Fibroblast of lung (primary cell): Measurements from ENCODE around the gene ANAPC1. TPM values are rescaled to one million over a fixed set of nuclear protein-coding genes. Genes with fewer than 3 reads are reported as not detected.
"Not testable (repeated sequence)": the region's sequence is repeated elsewhere in the genome, so short reads cannot be mapped to it uniquely, and the experiment has no call there.

Source experiments
- DNase-seq, 2 donors: peaks; one replicate each; pipeline versions ENCODE4 v3.0.0 to v3.0.0-alpha.2; 2010; ENCODE audit warnings: low read depth in 2 of 2
- H2AFZ ChIP-seq: 2 replicates; pipeline ENCODE4 v1.5.1; 2012; ENCODE audit warnings: low read length, control low read depth, inconsistent platforms
- H3K27ac ChIP-seq: 2 replicates; pipeline ENCODE4 v1.5.1; 2011; ENCODE audit warnings: low read length, control low read depth; ENCODE audit not compliant: insufficient read depth
- H3K27me3 ChIP-seq: 2 replicates; pipeline ENCODE4 v1.5.1; 2011; ENCODE audit warnings: mild to moderate bottlenecking, low read length; ENCODE audit not compliant: control insufficient read depth, insufficient read depth
- H3K36me3 ChIP-seq: 2 replicates; pipeline ENCODE4 v1.5.1; 2011; ENCODE audit warnings: low read length; ENCODE audit not compliant: control insufficient read depth, insufficient read depth
- H3K4me1 ChIP-seq: 2 replicates; pipeline ENCODE4 v1.5.1; 2011; ENCODE audit warnings: low read length; ENCODE audit not compliant: control insufficient read depth, insufficient read depth; ENCODE audit errors: extremely low read depth
- H3K4me2 ChIP-seq: 2 replicates; pipeline ENCODE4 v1.5.1; 2011; ENCODE audit warnings: low read length, control low read depth; ENCODE audit not compliant: insufficient read depth; ENCODE audit errors: extremely low read depth
- H3K4me3 ChIP-seq, 4 experiments: fragments of 200-600 bp in 1 of 4; sonication (generic) in 1 of 4; replicated peaks in 1 of 4; 2 replicates each; pipeline ENCODE4 v1.5.1; 2011 to 2016; ENCODE audit warnings: low read length in 4 of 4, low read depth in 3 of 4, mild to moderate bottlenecking in 3 of 4, control low read depth in 2 of 4, inconsistent platforms in 1 of 4, mixed read lengths in 1 of 4; ENCODE audit not compliant: insufficient read depth in 1 of 4; ENCODE audit errors: control extremely low read depth in 1 of 4
- H3K79me2 ChIP-seq: 2 replicates; pipeline ENCODE4 v1.5.1; 2012; ENCODE audit warnings: mild to moderate bottlenecking, low read length, inconsistent platforms; ENCODE audit not compliant: control insufficient read depth, insufficient read depth
- H3K9ac ChIP-seq: 2 replicates; pipeline ENCODE4 v1.5.1; 2011; ENCODE audit warnings: mild to moderate bottlenecking, low read length, control low read depth; ENCODE audit not compliant: insufficient read depth
- H3K9me3 ChIP-seq: 2 replicates; pipeline ENCODE4 v1.5.1; 2012; ENCODE audit warnings: low read depth, low read length; ENCODE audit not compliant: control insufficient read depth, insufficient read depth
- H4K20me1 ChIP-seq: 2 replicates; pipeline ENCODE4 v1.5.1; 2011; ENCODE audit warnings: low read length; ENCODE audit not compliant: control insufficient read depth, insufficient read depth; ENCODE audit errors: extremely low read depth
- CTCF ChIP-seq, 2 donors: IDR thresholded peaks in 1 of 2; conservative IDR thresholded peaks in 1 of 2; 1 replicate in 1 of 2; 2 replicates in 1 of 2; pipeline ENCODE4 v1.5.1; 2011 to 2012; ENCODE audit warnings: low read length in 2 of 2, control low read depth in 1 of 2, inconsistent platforms in 1 of 2, low read depth in 1 of 2, mild to moderate bottlenecking in 1 of 2
- EZH2 ChIP-seq: IDR thresholded peaks from 2 replicates; pipeline ENCODE4 v1.5.1; 2012; ENCODE audit warnings: low read length, control low read depth, mild to moderate bottlenecking; ENCODE audit errors: missing control alignments
- polyA plus RNA-seq, 2 donors: library from polyadenylated mRNA; depleted of rRNA in 1 of 2; stranded (reverse) in 1 of 2; unstranded in 1 of 2; fragments of >200 nt; gene quantifications; 2 replicates each; pipeline ENCODE4 v1.2.1, GENCODE V29; 2011 to 2012; ENCODE audit warnings: missing spikeins in 1 of 2
- total RNA-seq: library from RNA; depleted of rRNA; stranded (reverse); fragments of >200 nt; gene quantifications from 2 replicates; pipeline ENCODE4 v1.2.1, GENCODE V29; 2014

ANAPC1 gene
- total and polyA plus RNA-seq, 2 donors (not counting 1 experiment from before 2014, with no cell fraction given) = 19.6 to 46.1 TPM

GRCh38 chr2:111909079-111909478 is 25.1 kb upstream of the ANAPC1 start:
- TF ChIP-seq CTCF (conservative IDR thresholded peaks at IDR 0.05 in 1 of 2, IDR thresholded peaks at IDR 0.05 in 1 of 2; ENCODE audit: low read depth in 1 of 2, low read length in 2 of 2) = no peak
- no peak for TF ChIP-seq EZH2

GRCh38 chr2:111908578-111908977 is 24.6 kb upstream of the ANAPC1 start:
- no peak for TF ChIP-seq CTCF (conservative IDR thresholded peaks at IDR 0.05 in 1 of 2, IDR thresholded peaks at IDR 0.05 in 1 of 2; ENCODE audit: low read depth in 1 of 2, low read length in 2 of 2)
- TF ChIP-seq EZH2 = no peak
- no peak overlapping the region for H3K27ac ChIP-seq
- no peaks in the 10 kb centered on the region for H3K79me2 ChIP-seq
- no peaks in the 10 kb centered on the region for H3K27me3 ChIP-seq
- DNase-seq = no peak
- no peak overlapping the region for H2AFZ ChIP-seq
- no peaks in the 10 kb centered on the region for H3K9me3 ChIP-seq
- H3K4me2 ChIP-seq = no peak overlapping the region
- H3K9ac ChIP-seq = no peak overlapping the region
- no peaks in the 10 kb centered on the region for H3K36me3 ChIP-seq
- H4K20me1 ChIP-seq = no peaks in the 10 kb centered on the region
- no peak overlapping the region for H3K4me3 ChIP-seq
- H3K4me1 ChIP-seq = no peaks in the 10 kb centered on the region

More at GRCh38 chr2:111909079-111909478, 25.1 kb upstream of the ANAPC1 start:
- no peaks in the 10 kb centered on the region for H3K79me2 ChIP-seq
- H3K36me3 ChIP-seq = no peaks in the 10 kb centered on the region
- no peak overlapping the region for H3K4me2 ChIP-seq
- no peaks in the 10 kb centered on the region for H3K4me1 ChIP-seq
- no peaks in the 10 kb centered on the region for H3K9me3 ChIP-seq
- no peak overlapping the region for H3K27ac ChIP-seq
- no peaks in the 10 kb centered on the region for H3K27me3 ChIP-seq
- no peak for DNase-seq
- H4K20me1 ChIP-seq = no peaks in the 10 kb centered on the region
- H2AFZ ChIP-seq = no peak overlapping the region
- no peak overlapping the region for H3K9ac ChIP-seq
- H3K4me3 ChIP-seq = no peak overlapping the region

GRCh38 chr2:111905990-111906735 is 22.2 kb upstream of the ANAPC1 start:
- peak overlapping the region; percentile 35 for H3K4me2 ChIP-seq
- no peak overlapping the region for H3K4me3 ChIP-seq
- H3K27me3 ChIP-seq = no peaks in the 10 kb centered on the region
- H3K9ac ChIP-seq = no peak overlapping the region
- no peaks in the 10 kb centered on the region for H3K4me1 ChIP-seq
- H3K36me3 ChIP-seq = no peaks in the 10 kb centered on the region
- H3K79me2 ChIP-seq = no peaks in the 10 kb centered on the region
- peak overlapping the region; percentile 39 for H2AFZ ChIP-seq
- no peak overlapping the region for H3K27ac ChIP-seq
- TF ChIP-seq CTCF (conservative IDR thresholded peaks at IDR 0.05 in 1 of 2, IDR thresholded peaks at IDR 0.05 in 1 of 2; ENCODE audit: low read depth in 1 of 2, low read length in 2 of 2) = no peak
- TF ChIP-seq EZH2 = no peak
- DNase-seq = no peak
- no peaks in the 10 kb centered on the region for H3K9me3 ChIP-seq
- no peaks in the 10 kb centered on the region for H4K20me1 ChIP-seq

DNA sequence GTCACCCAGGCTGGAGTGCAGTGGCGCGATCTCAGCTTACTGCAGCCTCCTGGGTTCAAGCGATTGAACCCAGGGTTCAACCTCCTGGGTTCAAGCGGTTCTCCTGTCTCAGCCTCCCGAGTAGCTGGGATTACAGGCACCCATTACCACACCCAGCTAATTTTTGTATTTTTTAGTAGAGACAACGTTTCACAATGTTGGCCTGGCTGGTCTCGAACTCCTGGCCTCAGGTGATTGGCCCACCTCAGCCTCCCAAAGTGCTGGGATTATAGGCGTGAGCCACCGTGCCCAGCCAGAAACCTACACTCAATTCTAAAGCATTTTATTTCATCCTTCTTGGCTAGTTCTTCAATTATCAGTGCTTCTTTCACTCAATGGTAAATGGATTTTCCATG is 21.5 kb upstream of the ANAPC1 start:
- not testable (repeated sequence) for DNase-seq, H2AFZ ChIP-seq, H3K79me2 ChIP-seq, H4K20me1 ChIP-seq, H3K36me3 ChIP-seq, H3K4me1 ChIP-seq, H3K9ac ChIP-seq, H3K4me2 ChIP-seq, H3K27me3 ChIP-seq, H3K9me3 ChIP-seq, H3K4me3 ChIP-seq, H3K27ac ChIP-seq
